Measurements from ENCODE around the gene JAG1.

The JAG1 gene

GRCh38 chr20:10652660-10653261, 21.0 kb downstream of the JAG1 start:
- no peak for DNase-seq (ENCODE audit: low read depth)

GRCh38 chr20:10652185-10652584, 21.6 kb downstream of the JAG1 start:
- no peak for DNase-seq (ENCODE audit: low read depth)

GRCh38 chr20:10651227-10651990, 22.4 kb downstream of the JAG1 start:
- DNase-seq (ENCODE audit: low read depth) = no peak

- DNase-seq (ENCODE audit: low read depth) = no peak
These were observed 24.0 kb downstream of the JAG1 start for GRCh38 chr20:10649797-10650160.

- DNase-seq (ENCODE audit: low read depth) = no peak
These were observed 24.6 kb downstream of the JAG1 start for GRCh38 chr20:10649080-10649796.

GRCh38 chr20:10648651-10649050, 25.1 kb downstream of the JAG1 start:
- no peak for DNase-seq (ENCODE audit: low read depth)

GRCh38 chr20:10647909-10648308, 25.9 kb downstream of the JAG1 start:
- DNase-seq (ENCODE audit: low read depth) = no peak

GRCh38 chr20:10647471-10647870, 26.3 kb downstream of the JAG1 start:
- DNase-seq (ENCODE audit: low read depth) = no peak

GRCh38 chr20:10646886-10647420, 26.8 kb downstream of the JAG1 start:
- no peak for DNase-seq (ENCODE audit: low read depth)

GRCh38 chr20:10646006-10646405, 27.8 kb downstream of the JAG1 start:
- no peak for DNase-seq (ENCODE audit: low read depth)

GRCh38 chr20:10645205-10645570, 28.6 kb downstream of the JAG1 start:
- DNase-seq (ENCODE audit: low read depth) = no peak

GRCh38 chr20:10644458-10645204, 29.2 kb downstream of the JAG1 start:
- no peak for DNase-seq (ENCODE audit: low read depth)

- no peak for DNase-seq (ENCODE audit: low read depth)
These were observed 30.3 kb downstream of the JAG1 start for GRCh38 chr20:10643560-10643873.

- no peak for DNase-seq (ENCODE audit: low read depth)
These were observed 30.8 kb downstream of the JAG1 start for GRCh38 chr20:10642856-10643559.

- DNase-seq (ENCODE audit: low read depth) = no peak
These were observed 31.9 kb downstream of the JAG1 start for GRCh38 chr20:10641893-10642292.

- no peak for DNase-seq (ENCODE audit: low read depth)
These were observed 32.3 kb downstream of the JAG1 start for GRCh38 chr20:10641467-10641866.

GRCh38 chr20:10640897-10641296, 32.9 kb downstream of the JAG1 start:
- DNase-seq (ENCODE audit: low read depth) = no peak

GRCh38 chr20:10639737-10640556, 33.9 kb downstream of the JAG1 start:
- DNase-seq (ENCODE audit: low read depth) = no peak

GRCh38 chr20:10639077-10639736, 34.6 kb downstream of the JAG1 start:
- DNase-seq (ENCODE audit: low read depth) = no peak

- no peak for DNase-seq (ENCODE audit: low read depth)
These were observed 36.2 kb downstream of the JAG1 start for GRCh38 chr20:10637563-10637962.

Measured in activated T-helper 1 cell treated with Interleukin-2 at 50 U/mL for 16 hours (primary cell).